Activated naive CD4-positive, alpha-beta T cell treated with anti-CD3 and anti-CD28 coated beads, Interleukin-2, amount 50 U/mL, for 24 hours (primary cell): ENCODE results near the gene DNAH14.

ENCODE experiments used
- H3K27ac Mint-ChIP-seq: one replicate; pipeline ENCODE4 v1.8.0; 2021; ENCODE audit warnings: mild to moderate bottlenecking, mixed read lengths
- H3K27me3 Mint-ChIP-seq: one replicate; pipeline ENCODE4 v1.8.0; 2021; ENCODE audit warnings: mixed read lengths
- H3K36me3 Mint-ChIP-seq: one replicate; pipeline ENCODE4 v1.8.0; 2021; ENCODE audit warnings: mixed read lengths
- H3K4me1 Mint-ChIP-seq: one replicate; pipeline ENCODE4 v1.8.0; 2021; ENCODE audit warnings: mixed read lengths
- H3K4me3 Mint-ChIP-seq: one replicate; pipeline ENCODE4 v1.8.0; 2021; ENCODE audit warnings: mild to moderate bottlenecking, mixed read lengths
- H3K9me3 Mint-ChIP-seq: one replicate; pipeline ENCODE4 v1.8.0; 2021; ENCODE audit warnings: mixed read lengths

Gene DNAH14

DNA sequence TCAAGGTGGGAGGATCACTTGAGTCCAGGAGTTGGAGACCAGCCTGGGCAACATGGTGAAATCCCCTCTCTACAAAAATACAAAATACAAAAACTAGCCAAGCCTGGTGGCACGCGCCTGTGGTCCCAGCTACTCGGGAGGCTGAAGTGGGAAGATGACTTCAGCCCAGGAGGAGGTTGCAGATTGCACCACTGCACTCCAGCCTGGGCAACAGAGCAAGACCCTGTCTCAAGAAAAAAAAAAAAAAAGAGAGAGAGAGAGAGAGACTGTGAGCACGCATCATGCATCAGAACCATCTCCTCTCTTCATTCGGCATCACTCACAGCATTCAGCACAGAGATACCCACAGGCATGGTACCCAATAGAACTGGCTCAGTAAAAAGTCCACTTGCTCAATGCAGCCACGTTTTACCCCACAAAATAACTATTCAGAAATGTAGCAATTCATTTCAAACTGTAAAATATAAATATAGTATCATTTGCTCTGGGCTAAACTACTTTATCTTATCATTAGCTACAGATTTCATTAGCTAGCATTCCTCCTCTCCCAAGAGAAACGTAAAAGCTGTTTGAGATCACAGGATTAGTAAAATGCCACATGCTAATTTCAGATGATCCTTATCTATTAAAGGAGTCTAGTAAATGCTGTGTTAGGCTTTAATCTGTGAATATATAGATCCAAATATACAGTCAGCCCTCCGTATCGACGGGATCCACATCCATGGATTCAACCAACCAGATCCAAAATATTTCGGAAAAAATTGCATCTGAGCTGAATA is 486.7 kb downstream of the DNAH14 start:
- Mint-ChIP-seq H3K4me1 (peaks cover 27% of the 10 kb centered on the region), H3K36me3 (peaks cover 15% of the 10 kb centered on the region), H3K27me3 (no peaks in the 10 kb centered on the region), H3K9me3 (no peaks in the 10 kb centered on the region), H3K4me3 (no peak overlapping the region), H3K27ac (no peak overlapping the region)

DNA sequence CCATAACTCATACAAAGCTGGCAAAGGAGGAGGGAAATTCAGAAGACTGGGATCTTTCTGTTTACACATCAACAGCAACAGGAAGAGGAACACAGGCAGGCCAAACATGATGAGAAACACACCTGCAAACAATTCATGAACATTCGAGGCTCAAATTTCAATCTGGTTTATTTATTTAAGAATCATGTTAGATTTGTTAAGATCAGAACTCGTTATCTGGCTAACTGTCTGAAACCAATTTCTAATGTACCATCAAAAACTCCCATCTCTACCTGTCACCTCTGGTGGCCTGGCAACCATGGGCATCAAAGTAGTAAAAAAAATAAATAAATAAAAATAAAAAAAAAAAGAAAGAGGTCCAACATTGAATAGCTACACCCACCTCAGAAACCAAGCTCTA is 488.6 kb downstream of the DNAH14 start:
- Mint-ChIP-seq H3K4me3 (no peak overlapping the region), H3K9me3 (no peaks in the 10 kb centered on the region), H3K36me3 (peaks cover 17% of the 10 kb centered on the region), H3K27me3 (no peaks in the 10 kb centered on the region), H3K27ac (no peak overlapping the region), H3K4me1 (peaks cover 41% of the 10 kb centered on the region)

DNA sequence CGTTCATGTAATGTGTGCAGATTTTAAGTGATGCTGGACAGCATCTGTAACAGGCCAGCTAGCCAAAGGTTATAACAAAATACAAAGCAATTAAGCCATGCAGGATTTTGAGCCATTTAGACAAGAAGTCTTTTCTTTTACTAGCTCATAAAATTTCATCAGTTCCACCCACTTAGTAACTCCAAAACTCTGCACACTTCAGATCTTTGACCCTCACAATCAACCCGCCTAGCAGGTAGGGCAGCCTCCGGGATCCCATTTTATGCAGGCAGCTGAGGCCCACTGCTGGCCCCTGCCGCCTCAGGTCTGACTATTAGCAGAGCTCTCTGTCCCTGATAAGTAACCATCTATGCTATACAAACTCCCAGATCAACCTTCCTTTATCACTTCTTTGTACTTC is 489.1 kb downstream of the DNAH14 start:
- H3K4me1 Mint-ChIP-seq = peaks cover 47% of the 10 kb centered on the region

DNA sequence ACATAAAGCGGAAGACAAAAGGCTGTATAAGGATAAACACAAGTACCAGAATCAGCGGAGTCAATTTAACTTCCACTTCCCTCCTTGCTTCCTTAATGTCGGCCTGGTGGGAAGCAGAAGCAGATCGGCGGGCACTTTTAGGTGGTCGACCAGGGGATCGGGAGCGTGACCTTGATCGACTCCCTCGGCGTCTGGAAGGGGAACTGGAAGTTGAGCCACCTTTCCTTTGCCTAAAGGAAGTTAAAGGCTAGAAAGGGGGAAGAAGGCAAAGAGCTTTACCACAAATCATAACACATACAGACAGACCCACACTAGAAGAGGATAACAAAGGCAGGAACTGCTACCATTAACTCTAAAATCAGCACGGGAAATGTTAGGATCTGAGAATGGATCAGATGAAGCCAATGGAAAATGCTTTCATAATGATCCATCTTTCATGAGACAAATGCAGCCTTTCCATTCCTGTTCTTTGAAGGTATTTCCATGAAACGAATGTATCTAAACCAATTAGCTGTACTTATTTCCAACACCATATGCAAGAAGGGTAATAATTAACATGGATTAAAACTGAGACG is 492.6 kb downstream of the DNAH14 start:
- Mint-ChIP-seq H3K27ac (peak overlapping the region; percentile 74), H3K4me3 (no peak overlapping the region)

More for the DNA sequence above, 489.1 kb downstream of the DNAH14 start:
- Mint-ChIP-seq H3K27ac (no peak overlapping the region), H3K4me3 (no peak overlapping the region), H3K36me3 (peaks cover 17% of the 10 kb centered on the region), H3K27me3 (no peaks in the 10 kb centered on the region), H3K9me3 (no peaks in the 10 kb centered on the region)

DNA sequence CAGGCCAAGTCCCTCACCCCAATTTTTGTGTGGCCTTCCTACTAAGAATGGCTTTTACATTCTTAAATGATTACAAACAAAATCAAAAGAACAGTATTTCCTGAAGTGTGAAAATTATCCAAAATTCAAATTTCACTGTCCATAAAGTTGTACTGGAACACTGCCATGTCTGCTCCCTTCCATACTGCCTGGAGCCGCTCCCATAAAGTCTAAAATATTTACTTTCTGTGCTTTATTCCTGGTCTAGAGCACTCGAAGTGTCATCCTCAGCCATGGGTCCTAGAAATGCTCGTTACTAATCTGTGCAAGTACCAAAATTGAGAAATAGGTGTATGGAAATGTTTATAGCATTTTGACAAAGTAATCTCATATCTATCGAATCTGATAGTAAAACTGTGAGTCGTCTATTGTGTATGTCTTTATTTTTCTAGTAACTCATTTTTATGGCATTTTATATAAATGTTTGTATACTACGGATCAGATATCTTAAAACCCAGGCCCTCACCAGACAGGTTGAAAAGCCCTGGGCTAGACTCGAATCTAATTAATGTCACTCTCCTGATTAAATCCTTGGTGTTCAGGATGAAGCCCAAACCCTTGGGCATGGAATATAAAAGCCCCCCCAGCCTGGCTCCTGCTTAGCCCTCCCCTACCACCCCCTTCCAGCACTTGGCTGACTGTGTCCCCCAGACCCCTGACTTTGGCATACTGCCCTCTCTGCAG is 493.5 kb downstream of the DNAH14 start:
- Mint-ChIP-seq H3K4me3 (peak overlapping the region; percentile 51), H3K27ac (peak overlapping the region; percentile 74), H3K4me1 (peaks cover 68% of the 10 kb centered on the region), H3K9me3 (no peaks in the 10 kb centered on the region), H3K27me3 (no peaks in the 10 kb centered on the region), H3K36me3 (peaks cover 11% of the 10 kb centered on the region)

More for the DNA sequence above, 492.6 kb downstream of the DNAH14 start:
- no peaks in the 10 kb centered on the region for H3K9me3 Mint-ChIP-seq
- H3K36me3 Mint-ChIP-seq = peaks cover 13% of the 10 kb centered on the region
- H3K27me3 Mint-ChIP-seq = no peaks in the 10 kb centered on the region
- peaks cover 71% of the 10 kb centered on the region for H3K4me1 Mint-ChIP-seq

DNA sequence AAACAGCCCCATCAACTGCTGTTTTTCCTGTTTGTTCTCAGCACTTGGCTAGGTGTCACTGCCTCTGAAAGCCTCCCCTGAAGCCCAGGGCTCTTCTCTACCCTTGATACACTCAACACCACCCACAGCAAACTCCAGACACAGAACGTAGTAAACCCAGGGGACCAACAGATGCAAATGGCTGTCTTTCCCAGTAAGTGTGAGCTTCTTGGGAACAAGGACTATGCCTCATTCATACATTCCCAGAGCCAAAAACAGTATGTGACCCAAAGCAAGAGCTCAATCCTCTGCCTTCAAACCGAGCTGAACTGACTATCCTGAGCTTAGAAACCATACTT is 494.0 kb downstream of the DNAH14 start:
- Mint-ChIP-seq H3K4me3 (no peak overlapping the region), H3K9me3 (no peaks in the 10 kb centered on the region), H3K36me3 (peaks cover 10% of the 10 kb centered on the region), H3K27me3 (no peaks in the 10 kb centered on the region), H3K27ac (peak overlapping the region; percentile 3), H3K4me1 (peaks cover 64% of the 10 kb centered on the region)

DNA sequence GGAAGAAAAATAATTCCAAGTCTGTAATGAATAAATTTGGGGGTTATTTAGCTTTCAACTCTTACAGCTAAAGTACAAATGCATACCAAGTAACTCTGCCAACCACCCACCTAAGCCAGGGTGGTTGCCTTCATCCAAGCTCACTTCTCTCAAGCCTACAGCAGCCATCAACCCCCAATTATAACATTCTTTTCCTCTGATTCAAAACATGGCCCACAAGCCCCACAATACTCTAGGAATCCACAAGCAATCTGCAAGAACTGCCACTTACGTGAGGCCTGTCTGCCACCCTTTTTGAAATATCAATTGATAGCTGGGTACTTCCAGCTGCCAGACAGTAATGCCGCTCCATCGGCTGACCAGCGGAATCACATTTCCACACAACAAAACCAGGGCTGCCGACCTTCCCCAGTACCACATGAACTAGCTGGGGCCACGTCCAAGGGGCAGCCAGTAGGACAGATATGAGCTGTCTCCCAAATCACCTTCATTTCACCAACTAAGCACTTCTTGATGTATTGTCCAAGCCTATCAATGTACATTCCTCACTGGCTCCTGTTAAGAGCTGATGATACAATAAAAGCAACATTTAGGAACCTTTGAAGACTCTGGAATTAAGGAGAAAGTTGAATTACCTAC is 495.2 kb downstream of the DNAH14 start:
- no peaks in the 10 kb centered on the region for H3K9me3 Mint-ChIP-seq
- H3K27me3 Mint-ChIP-seq = no peaks in the 10 kb centered on the region
- peak overlapping the region; percentile 69 for H3K27ac Mint-ChIP-seq
- peaks cover 6% of the 10 kb centered on the region for H3K36me3 Mint-ChIP-seq
- H3K4me3 Mint-ChIP-seq = peak overlapping the region; percentile 23
- H3K4me1 Mint-ChIP-seq = peaks cover 68% of the 10 kb centered on the region

DNA sequence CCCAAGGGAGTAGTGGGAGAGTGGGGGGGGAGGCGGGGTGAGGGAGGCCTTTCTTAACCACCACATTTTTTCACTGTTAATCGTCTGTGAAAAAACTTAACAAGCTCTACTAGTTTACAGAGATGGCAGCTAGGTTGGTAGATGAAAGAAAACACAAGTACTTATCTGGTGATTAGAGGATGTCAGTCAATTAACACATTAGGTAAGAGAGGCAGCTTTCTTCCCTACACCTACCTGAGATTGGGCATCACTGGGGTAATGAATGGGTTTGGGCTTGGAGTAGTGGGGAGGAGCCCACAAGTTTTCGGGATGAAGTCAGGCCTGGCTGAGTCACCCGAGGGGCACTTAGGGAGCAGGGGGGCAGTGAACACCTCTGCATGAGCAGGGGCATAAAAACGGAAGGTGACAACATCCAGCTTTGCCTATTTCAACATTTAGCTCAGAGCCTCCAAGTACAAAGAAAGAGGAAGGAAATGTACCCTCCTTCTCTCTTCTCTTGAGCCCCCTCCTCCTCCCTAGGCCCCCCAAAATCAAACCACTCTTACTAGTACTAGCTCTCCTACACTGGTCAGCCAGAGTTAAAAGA is 495.8 kb downstream of the DNAH14 start:
- Mint-ChIP-seq H3K4me3 (peak overlapping the region; percentile 91), H3K27me3 (no peaks in the 10 kb centered on the region), H3K4me1 (peaks cover 68% of the 10 kb centered on the region), H3K36me3 (peaks cover 4% of the 10 kb centered on the region), H3K27ac (peak overlapping the region; percentile 41), H3K9me3 (no peaks in the 10 kb centered on the region)

DNA sequence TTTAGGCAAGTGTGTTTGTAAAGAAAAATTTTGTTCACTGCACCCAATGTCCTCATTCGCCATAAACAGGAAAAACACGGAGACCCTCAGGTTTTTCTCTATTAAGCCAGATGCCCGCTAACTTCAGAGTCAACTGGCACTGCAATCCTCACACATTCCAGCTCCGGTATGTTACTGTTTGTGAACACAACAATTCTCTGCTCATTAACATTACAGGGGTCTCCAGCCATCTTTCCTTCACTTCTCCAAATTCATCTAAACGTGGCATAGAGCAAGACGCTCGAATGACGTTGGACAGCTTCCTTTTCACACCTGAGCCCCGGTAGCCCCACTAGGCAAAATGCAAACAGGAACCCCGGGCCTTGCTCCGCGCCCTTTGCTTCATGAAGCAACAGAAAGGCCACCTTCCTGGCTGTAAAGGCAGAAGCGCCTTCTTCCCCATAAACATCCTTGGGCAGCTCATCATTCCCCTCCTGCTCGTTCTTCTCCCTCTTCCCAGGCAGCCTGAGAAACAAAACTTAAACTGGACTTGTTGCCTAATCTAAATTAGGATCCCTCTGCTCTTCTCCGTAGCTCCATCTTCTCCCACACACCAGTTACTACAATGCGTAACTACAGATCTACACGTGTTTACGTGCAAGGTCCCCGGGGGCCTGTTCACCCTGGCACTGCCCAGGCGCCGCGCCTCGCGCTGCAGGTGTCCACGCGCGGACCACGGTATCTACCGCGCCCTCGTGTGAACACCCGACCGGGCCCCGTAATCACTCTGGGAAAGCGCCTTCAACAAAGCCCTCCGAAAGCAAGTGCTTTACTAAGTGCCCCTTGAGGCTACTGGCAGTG is 497.1 kb downstream of the DNAH14 start:
- H3K36me3 Mint-ChIP-seq = peaks cover 3% of the 10 kb centered on the region
- H3K4me3 Mint-ChIP-seq = peak overlapping the region; percentile 91
- H3K9me3 Mint-ChIP-seq = no peaks in the 10 kb centered on the region
- peaks cover 68% of the 10 kb centered on the region for H3K4me1 Mint-ChIP-seq
- peak overlapping the region; percentile 71 for H3K27ac Mint-ChIP-seq
- H3K27me3 Mint-ChIP-seq = no peaks in the 10 kb centered on the region

DNA sequence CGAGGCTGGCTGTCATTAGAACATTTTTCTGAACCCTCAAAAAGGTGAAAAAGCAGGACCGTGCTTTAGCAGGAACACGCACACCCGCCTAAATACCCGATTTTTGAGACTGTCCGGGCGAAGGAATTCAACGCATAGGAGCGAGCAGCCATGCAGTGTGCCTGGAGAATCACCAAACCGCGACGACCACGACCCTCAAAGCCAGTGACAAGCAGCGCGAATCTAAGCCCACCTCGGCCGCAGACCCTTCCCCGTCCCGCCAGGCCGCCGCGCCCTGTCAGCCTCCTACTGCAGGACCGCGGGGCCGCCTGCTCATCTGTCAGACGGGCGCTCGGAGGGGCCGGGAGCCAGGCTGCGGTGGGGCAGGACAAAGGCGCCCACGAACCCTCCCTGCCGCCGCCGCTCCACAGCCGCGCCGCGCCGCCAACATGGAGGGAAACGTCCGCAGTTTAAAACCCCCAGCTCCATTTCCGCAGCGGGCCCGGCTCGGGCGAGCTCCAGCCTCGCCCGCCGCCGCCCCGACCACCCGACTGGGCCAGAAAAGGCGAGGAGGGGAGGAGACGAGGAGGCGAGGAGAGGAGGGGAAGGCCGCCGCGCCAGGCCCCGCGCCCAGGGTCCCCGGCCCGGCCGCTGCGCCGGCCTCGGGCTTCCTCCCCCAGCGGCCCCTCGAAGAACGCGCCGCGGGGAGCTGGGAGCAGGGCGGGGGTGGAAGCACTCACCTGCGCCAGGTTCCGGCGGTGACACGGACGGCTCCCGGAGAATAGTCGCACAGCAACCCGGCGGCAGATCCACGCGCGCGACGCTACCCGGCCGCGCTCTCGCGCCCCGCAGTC is 498.0 kb downstream of the DNAH14 start, which contains the start of gene LBR:
TSS of gene LBR (minus strand) at position 804 of the 833 bp plus-strand sequence. CDS start 3,963 bp downstream, outside the sequence.
- Mint-ChIP-seq H3K4me3 (peak within 1 kb of the TSS; percentile 91), H3K36me3 (no peaks in the 10 kb centered on the region), H3K9me3 (no peaks in the 10 kb centered on the region), H3K27ac (peak within 1 kb of the TSS; percentile 94), H3K4me1 (peaks cover 59% of the 10 kb centered on the region), H3K27me3 (no peaks in the 10 kb centered on the region)

DNA sequence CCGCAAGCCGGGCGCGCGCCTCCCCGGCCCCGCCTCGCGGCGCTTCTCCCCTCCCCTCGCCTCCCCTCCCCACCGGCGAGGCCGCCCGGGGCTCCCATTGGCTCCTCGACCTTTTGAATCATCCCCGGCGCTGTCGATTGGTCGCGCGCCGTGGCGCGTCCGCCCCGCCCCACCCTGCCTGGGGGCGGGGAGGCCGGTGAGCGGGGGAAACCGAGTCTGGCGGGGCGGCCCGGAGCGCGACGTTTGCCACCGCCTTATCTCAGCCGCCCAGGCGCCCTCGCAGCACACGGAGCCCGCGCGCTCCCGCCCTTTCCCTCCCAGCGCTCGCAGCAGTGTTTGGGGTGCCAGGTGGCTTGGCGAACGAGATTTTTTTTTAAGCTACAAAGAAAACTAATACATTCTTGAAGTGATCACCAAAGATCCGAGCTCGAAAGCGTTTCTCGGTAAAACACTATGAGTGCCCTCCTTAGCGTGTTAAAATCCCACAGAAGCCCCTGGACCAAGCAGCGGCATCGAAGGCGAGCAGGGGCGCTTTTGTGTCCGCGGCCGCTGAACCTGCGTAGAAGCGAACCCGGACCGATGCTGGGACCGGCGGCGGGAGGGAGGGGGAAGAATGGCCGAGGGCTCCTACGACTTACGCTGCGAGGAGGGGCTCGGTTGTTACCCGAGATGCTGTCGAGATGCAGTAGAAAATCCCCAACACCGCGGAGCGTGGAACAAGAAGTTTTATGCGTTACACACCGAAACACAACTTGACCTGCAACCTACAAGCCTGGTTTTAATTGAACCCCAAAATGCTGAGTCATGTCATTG is 498.8 kb downstream of the DNAH14 start:
- Mint-ChIP-seq H3K36me3 (no peaks in the 10 kb centered on the region), H3K27me3 (no peaks in the 10 kb centered on the region), H3K27ac (peak overlapping the region; percentile 94), H3K4me1 (peaks cover 51% of the 10 kb centered on the region), H3K4me3 (peak overlapping the region; percentile 90), H3K9me3 (no peaks in the 10 kb centered on the region)

DNA sequence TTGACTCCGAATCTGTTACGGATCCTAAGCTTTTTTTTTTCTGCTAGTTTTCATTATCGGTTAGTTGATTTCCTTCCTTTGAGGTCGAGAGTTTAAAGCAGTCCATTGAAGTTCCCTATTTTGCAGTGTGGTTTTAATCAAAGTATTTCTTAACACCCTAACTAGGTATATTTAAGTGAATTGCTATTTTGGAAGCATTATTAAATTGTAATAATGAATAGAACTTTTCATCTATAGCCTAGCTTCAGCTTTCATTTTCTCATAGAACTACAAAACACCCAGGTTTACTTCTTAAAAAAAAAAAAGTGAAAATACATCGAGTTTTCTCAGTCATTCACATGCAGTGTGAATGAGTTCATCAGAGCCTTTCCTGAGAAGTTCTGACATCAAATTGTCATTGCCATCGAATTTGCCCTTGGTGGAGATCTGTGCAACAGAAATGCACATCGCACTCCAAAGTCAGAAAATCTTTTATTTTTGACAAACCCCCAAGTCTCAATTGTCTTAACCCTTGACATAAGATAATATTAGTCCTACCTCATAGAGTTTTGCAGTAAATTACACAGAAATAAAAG is 499.5 kb downstream of the DNAH14 start:
- peak overlapping the region; percentile 94 for H3K27ac Mint-ChIP-seq
- no peaks in the 10 kb centered on the region for H3K27me3 Mint-ChIP-seq
- H3K36me3 Mint-ChIP-seq = no peaks in the 10 kb centered on the region
- H3K4me1 Mint-ChIP-seq = peaks cover 44% of the 10 kb centered on the region
- H3K9me3 Mint-ChIP-seq = no peaks in the 10 kb centered on the region
- peak overlapping the region; percentile 90 for H3K4me3 Mint-ChIP-seq

DNA sequence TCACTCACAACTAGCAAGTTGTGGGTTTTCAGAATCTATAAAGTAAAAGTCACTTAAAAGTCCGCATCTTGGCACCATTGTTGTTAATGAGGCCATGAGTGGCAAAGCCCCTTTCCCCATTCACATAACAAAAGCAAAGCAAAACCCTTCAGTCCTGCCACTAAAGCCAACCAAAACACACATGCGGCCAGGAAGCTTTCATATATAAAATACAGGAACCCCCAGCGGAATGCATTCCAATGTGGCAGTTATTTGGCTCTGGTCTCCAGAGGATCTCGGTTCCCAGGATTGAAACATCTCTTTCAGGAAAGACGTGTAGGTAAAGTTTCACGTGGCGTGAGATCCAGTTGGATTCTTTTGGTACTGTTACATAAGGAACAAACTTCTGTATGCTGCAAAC is 500.8 kb downstream of the DNAH14 start:
- H3K4me1 Mint-ChIP-seq = peaks cover 31% of the 10 kb centered on the region
- no peaks in the 10 kb centered on the region for H3K9me3 Mint-ChIP-seq
- H3K4me3 Mint-ChIP-seq = no peak overlapping the region

More for the DNA sequence above, 500.8 kb downstream of the DNAH14 start:
- H3K36me3 Mint-ChIP-seq = no peaks in the 10 kb centered on the region
- no peaks in the 10 kb centered on the region for H3K27me3 Mint-ChIP-seq
- no peak overlapping the region for H3K27ac Mint-ChIP-seq
